H9 (cell line): Measurements from ENCODE around the gene CABLES2. TPM values are rescaled to one million over a fixed set of nuclear protein-coding genes. Genes with fewer than 3 reads are reported as not detected.
A peak's percentile ranks its signal among the peaks of the same experiment; 100 is the strongest.

Experiments used
- DNase-seq: peaks from one replicate; pipeline ENCODE4 v3.0.0-alpha.2; 2017
- H2AFZ ChIP-seq: one replicate; pipeline ENCODE4 v1.6.1; 2013; ENCODE audit warnings: mild to moderate bottlenecking, low read length, control low read depth, moderate library complexity
- H2AK5ac ChIP-seq: 2 replicates; pipeline ENCODE4 v1.6.1; 2013; ENCODE audit warnings: low read length, control low read depth, mixed read lengths; ENCODE audit not compliant: insufficient read length
- H2BK120ac ChIP-seq: one replicate; pipeline ENCODE4 v1.6.1; 2013; ENCODE audit warnings: low read depth, mild to moderate bottlenecking, low read length, control low read depth, inconsistent platforms; ENCODE audit not compliant: poor library complexity, severe bottlenecking
- H2BK12ac ChIP-seq: 2 replicates; pipeline ENCODE4 v1.6.1; 2013; ENCODE audit warnings: low read length, control low read depth, mixed read lengths, low read depth; ENCODE audit not compliant: insufficient read length
- H2BK15ac ChIP-seq: 2 replicates; pipeline ENCODE4 v1.6.1; 2013; ENCODE audit warnings: low read depth, low read length, control low read depth
- H2BK20ac ChIP-seq: one replicate; pipeline ENCODE4 v1.6.1; 2013; ENCODE audit warnings: low read depth, mild to moderate bottlenecking, low read length, control low read depth, inconsistent platforms; ENCODE audit not compliant: poor library complexity, severe bottlenecking
- H2BK5ac ChIP-seq: 2 replicates; pipeline ENCODE4 v1.6.1; 2013; ENCODE audit warnings: low read length, control low read depth, mixed read lengths; ENCODE audit not compliant: insufficient read length
- H3K14ac ChIP-seq: 2 replicates; pipeline ENCODE4 v1.6.1; 2013; ENCODE audit warnings: low read length, control low read depth; ENCODE audit not compliant: insufficient read depth
- H3K18ac ChIP-seq: 2 replicates; pipeline ENCODE4 v1.6.1; 2013; ENCODE audit warnings: low read depth, mild to moderate bottlenecking, mixed read lengths, low read length, control low read depth; ENCODE audit not compliant: insufficient read length
- H3K23ac ChIP-seq: 2 replicates; pipeline ENCODE4 v1.6.1; 2013; ENCODE audit warnings: low read length, control low read depth, mixed read lengths, low read depth; ENCODE audit not compliant: insufficient read length
- H3K23me2 ChIP-seq: 2 replicates; pipeline ENCODE4 v1.6.1; 2013; ENCODE audit warnings: low read depth, mild to moderate bottlenecking, mixed read lengths, low read length, control low read depth; ENCODE audit not compliant: insufficient read length, poor library complexity, severe bottlenecking
- H3K27ac ChIP-seq: 2 replicates; pipeline ENCODE4 v1.5.1; 2013; ENCODE audit warnings: low read length, control low read depth, mixed read lengths, low read depth; ENCODE audit not compliant: insufficient read length
- H3K27me3 ChIP-seq: 2 replicates; pipeline ENCODE4 v1.6.1; 2013; ENCODE audit warnings: low read length, control low read depth, inconsistent platforms; ENCODE audit not compliant: insufficient read depth
- H3K4ac ChIP-seq: 2 replicates; pipeline ENCODE4 v1.6.1; 2013; ENCODE audit warnings: low read depth, mild to moderate bottlenecking, control low read depth, inconsistent platforms, low read length, moderate library complexity
- H3K4me1 ChIP-seq: 2 replicates; pipeline ENCODE4 v1.6.1; 2013; ENCODE audit warnings: low read length, control low read depth, inconsistent platforms; ENCODE audit not compliant: insufficient read depth
- H3K4me2 ChIP-seq: 2 replicates; pipeline ENCODE4 v1.6.1; 2013; ENCODE audit warnings: low read length, control low read depth, mixed read lengths; ENCODE audit not compliant: insufficient read length, insufficient read depth
- H3K56ac ChIP-seq: 2 replicates; pipeline ENCODE4 v1.6.1; 2013; ENCODE audit warnings: low read depth, mild to moderate bottlenecking, mixed read lengths, low read length, control low read depth; ENCODE audit not compliant: insufficient read length
- H3K79me1 ChIP-seq: 2 replicates; pipeline ENCODE4 v1.6.1; 2013; ENCODE audit warnings: low read depth, mild to moderate bottlenecking, moderate library complexity, low read length, control low read depth, inconsistent platforms; ENCODE audit not compliant: insufficient read depth, poor library complexity, severe bottlenecking
- H3K79me2 ChIP-seq: 2 replicates; pipeline ENCODE4 v1.6.1; 2013; ENCODE audit warnings: low read length, control low read depth, inconsistent platforms; ENCODE audit not compliant: insufficient read depth
- H3K9ac ChIP-seq: 2 replicates; pipeline ENCODE4 v1.6.1; 2013; ENCODE audit warnings: low read length, control low read depth, mixed read lengths; ENCODE audit not compliant: insufficient read length; ENCODE audit errors: extremely low read depth
- H3K9me3 ChIP-seq: one replicate; pipeline ENCODE4 v1.6.1; 2013; ENCODE audit warnings: low read depth, low read length, inconsistent platforms; ENCODE audit not compliant: control insufficient read depth
- H3T11ph ChIP-seq: one replicate; pipeline ENCODE4 v1.6.1; 2013; ENCODE audit warnings: mild to moderate bottlenecking, low read length, control low read depth, inconsistent platforms
- H4K20me1 ChIP-seq: one replicate; pipeline ENCODE4 v1.6.1; 2013; ENCODE audit not compliant: control insufficient read depth, insufficient read length, insufficient read depth
- H4K5ac ChIP-seq: 2 replicates; pipeline ENCODE4 v1.6.1; 2013; ENCODE audit warnings: low read depth, mild to moderate bottlenecking, mixed read lengths, low read length, control low read depth; ENCODE audit not compliant: insufficient read length
- H4K8ac ChIP-seq: replicated peaks from 2 replicates; pipeline ENCODE4 v1.6.1; 2013; ENCODE audit warnings: low read length, control low read depth, mixed read lengths, low read depth; ENCODE audit not compliant: insufficient read length
- H4K91ac ChIP-seq: 2 replicates; pipeline ENCODE4 v1.6.1; 2013; ENCODE audit warnings: low read depth, mild to moderate bottlenecking, moderate library complexity, mixed read lengths, low read length, control low read depth; ENCODE audit not compliant: insufficient read length
- H3K27ac Mint-ChIP-seq, 3 experiments: 2 replicates in 2 of 3; 3 replicates in 1 of 3; pipeline ENCODE4 v1.8.0; 2020 to 2021; ENCODE audit warnings: mixed read lengths in 3 of 3, mild to moderate bottlenecking in 1 of 3, moderate library complexity in 1 of 3
- H3K27me3 Mint-ChIP-seq: 2 replicates; pipeline ENCODE4 v1.8.0; 2021; ENCODE audit warnings: low read depth, mild to moderate bottlenecking, moderate library complexity, mixed read lengths
- H3K36me3 Mint-ChIP-seq, 3 experiments: 2 replicates in 2 of 3; 3 replicates in 1 of 3; pipeline ENCODE4 v1.8.0; 2020 to 2021; ENCODE audit warnings: low read depth in 3 of 3, mixed read lengths in 3 of 3; ENCODE audit not compliant: insufficient read depth in 1 of 3
- H3K4me1 Mint-ChIP-seq, 2 experiments: 2 replicates each; pipeline ENCODE4 v1.8.0; 2020; ENCODE audit warnings: mixed read lengths in 2 of 2
- H3K4me3 Mint-ChIP-seq, 2 experiments: 2 replicates in 1 of 2; 3 replicates in 1 of 2; pipeline ENCODE4 v1.8.0; 2020 to 2021; ENCODE audit warnings: mild to moderate bottlenecking in 2 of 2, mixed read lengths in 2 of 2, moderate library complexity in 1 of 2
- H3K9me3 Mint-ChIP-seq, 2 experiments: 2 replicates in 1 of 2; 3 replicates in 1 of 2; pipeline ENCODE4 v1.8.0; 2020; ENCODE audit warnings: mild to moderate bottlenecking in 2 of 2, mixed read lengths in 2 of 2, moderate library complexity in 1 of 2
- WGBS: extraction: QIAGEN DNeasy Blood & Tissue Kit; methylation state at CpG from one replicate; pipeline ENCODE4 v1.1.7; 2013; ENCODE audit warnings: missing lambda C conversion rate, low lambda C conversion rate, mixed read lengths; ENCODE audit not compliant: insufficient read length; ENCODE audit errors: extremely low coverage; 5-methylcytosine and 5-hydroxymethylcytosine counted together
- total RNA-seq: library from RNA; stranded (reverse); gene quantifications from 2 replicates; pipeline ENCODE4 v1.2.1, GENCODE V29; 2021
- TF ChIP-seq, protein P1 (sequence below): fragments of 200-600 bp; sonication (generic); conservative IDR thresholded peaks from 3 replicates; pipeline ENCODE4 v1.8.0; 2021; ENCODE audit warnings: antibody characterized with exemption, mild to moderate bottlenecking

Gene CABLES2
- total RNA-seq, 1 experiment from 2014 or later, result 10.8 TPM

DNA sequence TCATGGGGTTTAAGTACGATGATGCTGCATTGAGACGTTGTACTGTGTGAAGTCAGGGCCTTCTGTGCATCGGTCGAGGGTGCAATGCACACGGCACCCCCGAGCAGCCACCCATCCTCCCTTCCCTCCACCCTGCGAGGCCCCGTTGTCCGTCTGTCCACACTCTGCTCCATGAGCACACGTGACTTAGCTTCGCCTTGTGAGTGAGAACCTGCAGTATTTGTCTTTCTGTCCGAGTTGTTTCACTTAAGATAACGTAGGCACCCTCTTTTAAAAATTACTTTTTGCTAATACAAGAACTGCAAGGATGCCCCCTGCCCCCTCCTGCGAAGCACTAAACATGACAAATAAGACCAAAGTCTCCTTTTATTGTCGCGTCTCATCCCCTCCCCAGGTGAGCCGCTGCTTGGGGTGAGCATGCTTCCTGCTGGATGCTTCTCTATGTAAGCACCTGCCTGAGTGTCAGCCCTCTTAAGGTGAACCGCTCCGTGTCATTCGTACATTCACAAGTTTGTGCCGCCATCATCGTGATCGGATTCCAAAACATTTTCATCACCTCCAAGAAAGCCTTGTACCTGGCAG is 23.9 kb upstream of the CABLES2 start:
- Histone ChIP-seq H3K14ac (no peak overlapping the region), H2BK15ac (no peak overlapping the region), H3K9ac (no peak overlapping the region), H3K27ac (no peak overlapping the region), H3K18ac (no peak overlapping the region), H3T11ph (no peak overlapping the region), H4K91ac (no peak overlapping the region), H3K79me1 (no peaks in the 10 kb centered on the region), H3K27me3 (no peaks in the 10 kb centered on the region), H2BK120ac (no peak overlapping the region), H3K4me2 (no peak overlapping the region), H2BK12ac (no peak overlapping the region), H4K5ac (no peak overlapping the region), H3K9me3 (no peaks in the 10 kb centered on the region), H3K4me1 (peaks cover 3% of the 10 kb centered on the region; the same call in 1 of the 2 replicates), H4K20me1 (no peaks in the 10 kb centered on the region), H3K56ac (no peak overlapping the region), H2BK20ac (no peak overlapping the region), H2AFZ (no peak overlapping the region), H2BK5ac (no peak overlapping the region), H3K23ac (no peak overlapping the region), H3K23me2 (no peaks in the 10 kb centered on the region), H2AK5ac (no peak overlapping the region), H4K8ac (no peak overlapping the region), H3K4ac (no peak overlapping the region), H3K79me2 (no peaks in the 10 kb centered on the region)
- no CpG with 5 or more reads among the region's 23 CpGs for WGBS
- Mint-ChIP-seq H3K27me3 (peaks cover 39% of the 10 kb centered on the region), H3K27ac (no peak overlapping the region), H3K4me3 (peak overlapping the region in 1 of 2 experiments; percentile 46; a peak in 1 of 5 replicates), H3K4me1 (peaks cover 21 to 47% of the 10 kb centered on the region in 2 experiments), H3K9me3 (no peaks in the 10 kb centered on the region), H3K36me3 (no peaks in the 10 kb centered on the region)
- DNase-seq, result no peak
- TF ChIP-seq, protein P1, sequence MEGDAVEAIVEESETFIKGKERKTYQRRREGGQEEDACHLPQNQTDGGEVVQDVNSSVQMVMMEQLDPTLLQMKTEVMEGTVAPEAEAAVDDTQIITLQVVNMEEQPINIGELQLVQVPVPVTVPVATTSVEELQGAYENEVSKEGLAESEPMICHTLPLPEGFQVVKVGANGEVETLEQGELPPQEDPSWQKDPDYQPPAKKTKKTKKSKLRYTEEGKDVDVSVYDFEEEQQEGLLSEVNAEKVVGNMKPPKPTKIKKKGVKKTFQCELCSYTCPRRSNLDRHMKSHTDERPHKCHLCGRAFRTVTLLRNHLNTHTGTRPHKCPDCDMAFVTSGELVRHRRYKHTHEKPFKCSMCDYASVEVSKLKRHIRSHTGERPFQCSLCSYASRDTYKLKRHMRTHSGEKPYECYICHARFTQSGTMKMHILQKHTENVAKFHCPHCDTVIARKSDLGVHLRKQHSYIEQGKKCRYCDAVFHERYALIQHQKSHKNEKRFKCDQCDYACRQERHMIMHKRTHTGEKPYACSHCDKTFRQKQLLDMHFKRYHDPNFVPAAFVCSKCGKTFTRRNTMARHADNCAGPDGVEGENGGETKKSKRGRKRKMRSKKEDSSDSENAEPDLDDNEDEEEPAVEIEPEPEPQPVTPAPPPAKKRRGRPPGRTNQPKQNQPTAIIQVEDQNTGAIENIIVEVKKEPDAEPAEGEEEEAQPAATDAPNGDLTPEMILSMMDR, result no peak
